Esophagus squamous epithelium (tissue), 5 donors: ENCODE data around the gene FGFRL1. TPM values are rescaled to one million over a fixed set of nuclear protein-coding genes. Genes with fewer than 3 reads are reported as not detected.

Experiments used
- DNase-seq: peaks from one replicate; lab custom pipeline; 2025; lab: John Stamatoyannopoulos, UW
- H3K27ac ChIP-seq, 4 donors: fragments of 200-600 bp; sonication (generic); one replicate each; pipeline ENCODE4 v1.5.1; 2016 to 2019; ENCODE audit warnings: mild to moderate bottlenecking in 1 of 4
- H3K27me3 ChIP-seq, 4 donors: fragments of 200-600 bp; sonication (generic); 1 replicate in 3 of 4; 2 replicates in 1 of 4; pipeline versions ENCODE4 v1.5.1 to v1.6.0; 2017 to 2021; ENCODE audit warnings: antibody characterized with exemption in 1 of 4
- H3K36me3 ChIP-seq, 3 donors: fragments of 200-600 bp; sonication (generic); one replicate each; pipeline ENCODE4 v1.5.1; 2016 to 2019
- H3K4me1 ChIP-seq, 3 donors: fragments of 200-600 bp; sonication (generic); one replicate each; pipeline ENCODE4 v1.5.1; 2017 to 2019
- H3K4me3 ChIP-seq, 4 donors: fragments of 200-600 bp; sonication (generic); 1 replicate in 3 of 4; 2 replicates in 1 of 4; pipeline ENCODE4 v1.5.1; 2016 to 2019; ENCODE audit warnings: mild to moderate bottlenecking in 2 of 4, moderate library complexity in 1 of 4
- H3K9me3 ChIP-seq, 3 donors: fragments of 200-600 bp; sonication (generic); one replicate each; pipeline ENCODE4 v1.5.1; 2016 to 2019
- POLR2A ChIP-seq, 4 donors: fragments of 450-650 bp; IDR thresholded peaks; one replicate each; pipeline ENCODE4 v1.6.1; 2017; ENCODE audit warnings: antibody characterized with exemption in 4 of 4, mild to moderate bottlenecking in 4 of 4, moderate library complexity in 3 of 4
- WGBS, 2 donors: methylation state at CpG; one replicate each; pipeline ENCODE4 v1.1.5; 2018; 5-methylcytosine and 5-hydroxymethylcytosine counted together
- intact Hi-C: fragments of 100-400 bp; cut with DNase I; formaldehyde crosslinking; loops from one replicate; pipeline ENCODE4 v1.15.0; 2022
- total RNA-seq, 4 donors: library from RNA; depleted of rRNA; stranded (reverse); fragments of >200 nt; gene quantifications; one replicate each; pipeline ENCODE4 v1.1.0, GENCODE V29; 2016
- TF ChIP-seq, protein P1 (sequence below), 6 experiments: fragments of 450-650 bp in 4 of 6; fragments of 200-600 bp in 2 of 6; sonication (generic) in 2 of 6; IDR thresholded peaks; one replicate each; pipeline ENCODE4 v1.5.1; 2016 to 2019; ENCODE audit warnings: antibody characterized with exemption in 6 of 6, mild to moderate bottlenecking in 4 of 6, moderate library complexity in 4 of 6
- donor health status: DM: yes; HTN: yes; CAD: no.

FGFRL1 gene
- total RNA-seq, 4 donors from 2014 or later: 2.8 to 10.1 (median 4.7) TPM

DNA sequence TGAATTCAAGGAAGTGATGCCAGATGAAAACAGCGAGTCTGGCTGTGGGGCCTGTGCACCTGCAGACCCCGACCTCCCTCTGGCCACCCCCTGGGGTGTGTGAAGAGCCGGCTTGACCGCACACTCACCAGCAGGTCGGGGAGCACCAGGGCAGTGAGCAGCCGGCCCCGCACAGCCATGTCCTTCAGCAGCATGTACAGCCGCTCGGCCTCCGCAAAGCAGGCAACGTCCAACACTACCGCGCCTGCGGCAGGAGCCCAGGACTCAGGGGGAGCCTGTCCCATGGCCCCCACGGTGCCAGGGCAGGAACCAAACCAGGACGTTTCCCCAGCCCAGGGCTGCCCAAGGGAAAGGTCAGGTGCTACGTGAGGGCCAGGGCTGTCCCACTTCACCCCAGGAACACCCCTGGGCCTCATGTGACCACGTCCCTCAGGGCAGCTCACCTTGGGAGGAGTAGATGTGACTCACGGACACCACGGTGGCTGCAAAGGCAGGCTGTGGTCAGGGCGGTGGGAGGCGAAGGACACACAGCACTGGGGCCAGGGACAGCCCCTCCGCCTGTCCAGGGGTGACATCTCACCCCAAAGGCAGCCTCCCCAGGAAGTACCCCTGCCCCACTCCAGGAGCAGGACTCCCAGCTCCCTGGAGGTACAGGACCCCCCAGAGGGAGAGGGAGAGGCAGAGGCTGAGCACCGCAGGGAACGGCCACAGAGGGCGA, 46.2 kb upstream of the FGFRL1 start:
- Histone ChIP-seq H3K27me3 (no peaks in the 10 kb centered on the region), H3K4me3 (no peak overlapping the region), H3K27ac (no peak overlapping the region), H3K36me3 (peaks cover 0 to 69% (median 6%) of the 10 kb centered on the region in 3 donors), H3K4me1 (peaks cover 20 to 42% (median 31%) of the 10 kb centered on the region in 3 donors), H3K9me3 (no peaks in the 10 kb centered on the region)
- no peak for TF ChIP-seq POLR2A (IDR thresholded peaks at IDR 0.05)
- TF ChIP-seq, protein P1, sequence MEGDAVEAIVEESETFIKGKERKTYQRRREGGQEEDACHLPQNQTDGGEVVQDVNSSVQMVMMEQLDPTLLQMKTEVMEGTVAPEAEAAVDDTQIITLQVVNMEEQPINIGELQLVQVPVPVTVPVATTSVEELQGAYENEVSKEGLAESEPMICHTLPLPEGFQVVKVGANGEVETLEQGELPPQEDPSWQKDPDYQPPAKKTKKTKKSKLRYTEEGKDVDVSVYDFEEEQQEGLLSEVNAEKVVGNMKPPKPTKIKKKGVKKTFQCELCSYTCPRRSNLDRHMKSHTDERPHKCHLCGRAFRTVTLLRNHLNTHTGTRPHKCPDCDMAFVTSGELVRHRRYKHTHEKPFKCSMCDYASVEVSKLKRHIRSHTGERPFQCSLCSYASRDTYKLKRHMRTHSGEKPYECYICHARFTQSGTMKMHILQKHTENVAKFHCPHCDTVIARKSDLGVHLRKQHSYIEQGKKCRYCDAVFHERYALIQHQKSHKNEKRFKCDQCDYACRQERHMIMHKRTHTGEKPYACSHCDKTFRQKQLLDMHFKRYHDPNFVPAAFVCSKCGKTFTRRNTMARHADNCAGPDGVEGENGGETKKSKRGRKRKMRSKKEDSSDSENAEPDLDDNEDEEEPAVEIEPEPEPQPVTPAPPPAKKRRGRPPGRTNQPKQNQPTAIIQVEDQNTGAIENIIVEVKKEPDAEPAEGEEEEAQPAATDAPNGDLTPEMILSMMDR (IDR thresholded peaks at IDR 0.05): no peak
- 90% methylated on average over 8 of the region's 26 CpGs; no CpG with 5 or more reads in 1 of the 2 donors for WGBS, 2 donors
- intact Hi-C loops: no loop called here
- DNase-seq: no peak

- intact Hi-C loops: no loop called here
- WGBS, 2 donors: 82 to 85% methylated on average over 4 to 14 of the region's 21 CpGs
- peaks cover 0 to 63% (median 6%) of the 10 kb centered on the region in 3 donors for H3K36me3 ChIP-seq
- H3K9me3 ChIP-seq: no peaks in the 10 kb centered on the region
- no peaks in the 10 kb centered on the region for H3K27me3 ChIP-seq
- peaks cover 20 to 47% (median 31%) of the 10 kb centered on the region in 3 donors for H3K4me1 ChIP-seq
- H3K4me3 ChIP-seq: no peak overlapping the region
- H3K27ac ChIP-seq: no peak overlapping the region
- TF ChIP-seq, protein P1 (IDR thresholded peaks at IDR 0.05): no peak
- TF ChIP-seq POLR2A (IDR thresholded peaks at IDR 0.05): no peak
- DNase-seq: no peak
Observed at GRCh38 chr4:965766-966134, 45.7 kb upstream of the FGFRL1 start.

DNA sequence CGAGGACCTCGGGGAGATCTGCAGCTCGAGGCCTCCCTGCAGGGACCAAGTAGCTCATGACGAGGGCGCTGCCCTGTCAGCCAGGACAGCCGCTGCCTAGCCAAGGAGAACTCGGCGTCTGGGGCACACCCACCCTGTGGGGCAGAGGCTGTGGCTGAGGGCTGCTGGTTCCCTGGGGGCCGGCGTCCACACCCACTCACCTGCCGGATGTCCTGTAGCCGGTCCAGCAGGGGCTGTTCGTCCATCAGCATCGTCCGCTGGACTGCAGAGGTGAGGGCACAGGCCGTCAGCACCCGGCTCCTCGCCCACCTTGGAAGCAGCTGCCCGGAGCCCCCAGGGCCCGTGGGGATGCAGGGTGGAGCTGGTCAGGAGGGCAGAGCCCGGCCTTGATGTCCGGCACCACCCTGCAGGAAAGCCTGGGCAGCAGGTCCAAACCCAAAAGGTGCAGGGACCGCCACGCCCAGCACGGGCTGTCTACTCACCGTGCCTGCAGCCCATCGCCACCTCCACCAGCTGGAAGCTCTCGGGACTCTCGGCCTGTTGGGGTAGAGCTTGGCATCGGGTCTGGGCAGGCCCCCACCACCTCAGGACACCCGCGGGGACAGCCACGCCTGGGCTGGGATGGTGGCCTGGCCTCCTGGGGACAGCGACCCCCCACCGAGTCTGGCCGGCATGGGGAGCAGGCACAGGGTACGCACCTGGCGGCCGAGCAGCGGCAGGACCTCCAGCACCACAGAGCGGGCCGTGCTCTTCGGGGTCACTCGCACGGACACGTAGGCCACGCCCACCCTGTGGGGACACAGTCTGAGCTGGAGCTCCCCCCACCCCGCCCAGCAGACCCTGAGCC, 44.9 kb upstream of the FGFRL1 start:
- intact Hi-C loops: no loop called here
- 79% methylated on average over 7 of the region's 48 CpGs; no CpG with 5 or more reads in 1 of the 2 donors for WGBS, 2 donors
- DNase-seq: no peak
- Histone ChIP-seq H3K9me3 (no peaks in the 10 kb centered on the region), H3K4me3 (no peak overlapping the region), H3K27ac (no peak overlapping the region), H3K27me3 (no peaks in the 10 kb centered on the region), H3K4me1 (peaks cover 21 to 47% (median 30%) of the 10 kb centered on the region in 3 donors), H3K36me3 (peaks cover 0 to 57% (median 6%) of the 10 kb centered on the region in 3 donors)
- TF ChIP-seq, protein P1 (IDR thresholded peaks at IDR 0.05): no peak
- TF ChIP-seq POLR2A (IDR thresholded peaks at IDR 0.05): no peak

- TF ChIP-seq, protein P1 (IDR thresholded peaks at IDR 0.05): no peak
- no peak for TF ChIP-seq POLR2A (IDR thresholded peaks at IDR 0.05)
- no peak for DNase-seq
- intact Hi-C loops: no loop called here
- H3K27ac ChIP-seq: no peak overlapping the region
- WGBS, 2 donors: 57 to 80% methylated on average over 1 to 15 of the region's 76 CpGs
- H3K36me3 ChIP-seq: peaks cover 0 to 48% (median 6%) of the 10 kb centered on the region in 3 donors
- H3K4me1 ChIP-seq: peaks cover 22 to 47% (median 31%) of the 10 kb centered on the region in 3 donors
- no peaks in the 10 kb centered on the region for H3K9me3 ChIP-seq
- H3K4me3 ChIP-seq: peak overlapping the region in 1 of 4 donors; percentile 21
- no peaks in the 10 kb centered on the region for H3K27me3 ChIP-seq
Observed at GRCh38 chr4:967113-968104, 44.0 kb upstream of the FGFRL1 start.
